GM12878 (cell line): ENCODE results near the gene HMGCL. TPM values are rescaled to one million over a fixed set of nuclear protein-coding genes. Genes with fewer than 3 reads are reported as not detected.

Source experiments
- CTCF ChIP-seq, 3 experiments: IDR thresholded peaks in 2 of 3; conservative IDR thresholded peaks in 1 of 3; 2 replicates each; pipeline ENCODE4 v1.5.1; 2011; ENCODE audit warnings: low read depth in 3 of 3, low read length in 3 of 3, mild to moderate bottlenecking in 3 of 3, control low read depth in 2 of 3, moderate library complexity in 2 of 3, inconsistent platforms in 1 of 3, mixed read lengths in 1 of 3; ENCODE audit not compliant: control insufficient read depth in 2 of 3, insufficient read depth in 1 of 3; ENCODE audit errors: extremely low read depth in 1 of 3
- HDGF ChIP-seq: fragments of 450-650 bp; IDR thresholded peaks from 2 replicates; pipeline ENCODE4 v1.6.1; 2016; ENCODE audit warnings: antibody characterized with exemption
- LARP7 ChIP-seq: fragments of 450-650 bp; IDR thresholded peaks from 2 replicates; pipeline ENCODE4 v1.6.1; 2017; ENCODE audit warnings: mild to moderate bottlenecking
- NR2F1 ChIP-seq: fragments of 450-650 bp; conservative IDR thresholded peaks from 2 replicates; pipeline ENCODE4 v1.6.1; 2017; ENCODE audit warnings: mild to moderate bottlenecking
- PML ChIP-seq: IDR thresholded peaks from 2 replicates; pipeline ENCODE4 v1.6.1; 2012; ENCODE audit warnings: low read length, inconsistent platforms
- RELB ChIP-seq: fragments of 450-650 bp; IDR thresholded peaks from 2 replicates; pipeline ENCODE4 v1.6.1; 2017; ENCODE audit warnings: low read depth, mild to moderate bottlenecking, moderate library complexity
- SIX5 ChIP-seq: IDR thresholded peaks from 2 replicates; pipeline ENCODE4 v1.6.1; 2011; ENCODE audit warnings: mild to moderate bottlenecking, low read depth, low read length, moderate library complexity; ENCODE audit not compliant: severe bottlenecking
- SKIL ChIP-seq: fragments of 450-650 bp; IDR thresholded peaks from 2 replicates; pipeline ENCODE4 v1.6.1; 2017; ENCODE audit warnings: mild to moderate bottlenecking, low read depth, inconsistent platforms; ENCODE audit not compliant: poor library complexity, severe bottlenecking
- SMC3 ChIP-seq: IDR thresholded peaks from 2 replicates; pipeline ENCODE4 v1.6.1; 2011; ENCODE audit warnings: low read length, improper control_type of control experiment, borderline replicate concordance
- SP1 ChIP-seq: IDR thresholded peaks from one replicate; pipeline ENCODE4 v1.6.1; 2011; ENCODE audit warnings: low read depth, low read length
- polyA plus RNA-seq, 11 experiments: library from polyadenylated mRNA; depleted of rRNA in 4 of 11; unstranded in 6 of 11; stranded (reverse) in 5 of 11; fragments of >200 nt; fragmentation: Nextera tagmentation in 4 of 11; fragmentation: Illumina TruSeq in 1 of 11; extraction: Ambion mirVana in 4 of 11; extraction: Trizol in 1 of 11; gene quantifications; 1 replicate in 1 of 11; 2 replicates in 10 of 11; pipeline versions ENCODE4 v1.2.1 to v1.2.3, GENCODE V29; 2011 to 2016; ENCODE audit warnings: inconsistent platforms in 2 of 11, missing spikeins in 2 of 11, low read depth in 1 of 11
- total RNA-seq, 4 experiments: library from RNA; depleted of rRNA in 3 of 4; stranded (reverse); fragments of >200 nt in 3 of 4; fragmentation: Illumina TruSeq in 1 of 4; extraction: Trizol in 1 of 4; gene quantifications; 2 replicates each; pipeline versions ENCODE4 v1.2.1 to v1.2.3, GENCODE V29; 2013 to 2021
- TF ChIP-seq, protein P1 (sequence below): fragments of 450-650 bp; IDR thresholded peaks from 2 replicates; pipeline ENCODE4 v1.6.1; 2016; ENCODE audit warnings: mild to moderate bottlenecking

HMGCL gene
- total and polyA plus RNA-seq, 10 of the 15 experiments (the other 5 are each of a cell fraction or from before 2014, with no cell fraction given) = 29.4 to 127 (median 36.4) TPM

- TF ChIP-seq, protein P1, sequence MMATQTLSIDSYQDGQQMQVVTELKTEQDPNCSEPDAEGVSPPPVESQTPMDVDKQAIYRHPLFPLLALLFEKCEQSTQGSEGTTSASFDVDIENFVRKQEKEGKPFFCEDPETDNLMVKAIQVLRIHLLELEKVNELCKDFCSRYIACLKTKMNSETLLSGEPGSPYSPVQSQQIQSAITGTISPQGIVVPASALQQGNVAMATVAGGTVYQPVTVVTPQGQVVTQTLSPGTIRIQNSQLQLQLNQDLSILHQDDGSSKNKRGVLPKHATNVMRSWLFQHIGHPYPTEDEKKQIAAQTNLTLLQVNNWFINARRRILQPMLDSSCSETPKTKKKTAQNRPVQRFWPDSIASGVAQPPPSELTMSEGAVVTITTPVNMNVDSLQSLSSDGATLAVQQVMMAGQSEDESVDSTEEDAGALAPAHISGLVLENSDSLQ = no peak
- TF ChIP-seq HDGF (peak; percentile 16; the same call in 1 of the 2 replicates), LARP7 (peak; percentile 48; the same call in 1 of the 2 replicates), RELB (no peak), SMC3 (no peak), SKIL (no peak), PML (no peak), SIX5 (no peak), SP1 (no peak), CTCF (IDR thresholded peaks at IDR 0.05 in 2 of 3, conservative IDR thresholded peaks at IDR 0.05 in 1 of 3; ENCODE audit: control insufficient read depth in 2 of 3, extremely low read depth in 1 of 3, insufficient read depth in 1 of 3, low read depth in 3 of 3, low read length in 3 of 3) (no peak), NR2F1 (peak; percentile 57)
These were observed 33.6 kb downstream of the HMGCL start (continued) for GRCh38 chr1:23791516-23792047.
